Measurements from ENCODE around the gene DAGLA. TPM values are rescaled to one million over a fixed set of nuclear protein-coding genes. Genes with fewer than 3 reads are reported as not detected.

DAGLA gene
- total RNA-seq, 4 donors from 2014 or later, result 1.1 to 3.2 (median 1.8) TPM

- TF ChIP-seq CTCF (IDR thresholded peaks at IDR 0.05; ENCODE audit: low read depth), result no peak
Measured at GRCh38 chr11:61728940-61729219, 48.7 kb downstream of the DAGLA start.

- TF ChIP-seq CTCF (IDR thresholded peaks at IDR 0.05; ENCODE audit: low read depth), result no peak
Measured at GRCh38 chr11:61730240-61730994, 50.2 kb downstream of the DAGLA start.

- no peak for TF ChIP-seq CTCF (IDR thresholded peaks at IDR 0.05; ENCODE audit: low read depth)
Measured at GRCh38 chr11:61731211-61731951, 51.2 kb downstream of the DAGLA start.

- TF ChIP-seq CTCF (IDR thresholded peaks at IDR 0.05; ENCODE audit: low read depth), result no peak
Measured at GRCh38 chr11:61731952-61732675, 51.9 kb downstream of the DAGLA start.

- TF ChIP-seq CTCF (IDR thresholded peaks at IDR 0.05; ENCODE audit: low read depth), result no peak
Measured at GRCh38 chr11:61732705-61733104, 52.5 kb downstream of the DAGLA start.

- TF ChIP-seq CTCF (IDR thresholded peaks at IDR 0.05; ENCODE audit: low read depth), result no peak
Measured at GRCh38 chr11:61733120-61733978, 53.2 kb downstream of the DAGLA start.

Data from subcutaneous adipose tissue (tissue), 4 donors.